Activated gamma-delta T cell treated with anti-CD3 and anti-CD28 coated beads, Interleukin-2, amount 50 U/mL, for 16 hours (primary cell): ENCODE data around the gene TGFBR2.

Source experiments
- DNase-seq: peaks from one replicate; pipeline ENCODE4 v3.0.0-alpha.2; 2020; ENCODE audit warnings: low read depth

Gene TGFBR2

GRCh38 chr3:30637310-30638219 lies 31.2 kb downstream of the TGFBR2 start:
- DNase-seq: no peak

DNA sequence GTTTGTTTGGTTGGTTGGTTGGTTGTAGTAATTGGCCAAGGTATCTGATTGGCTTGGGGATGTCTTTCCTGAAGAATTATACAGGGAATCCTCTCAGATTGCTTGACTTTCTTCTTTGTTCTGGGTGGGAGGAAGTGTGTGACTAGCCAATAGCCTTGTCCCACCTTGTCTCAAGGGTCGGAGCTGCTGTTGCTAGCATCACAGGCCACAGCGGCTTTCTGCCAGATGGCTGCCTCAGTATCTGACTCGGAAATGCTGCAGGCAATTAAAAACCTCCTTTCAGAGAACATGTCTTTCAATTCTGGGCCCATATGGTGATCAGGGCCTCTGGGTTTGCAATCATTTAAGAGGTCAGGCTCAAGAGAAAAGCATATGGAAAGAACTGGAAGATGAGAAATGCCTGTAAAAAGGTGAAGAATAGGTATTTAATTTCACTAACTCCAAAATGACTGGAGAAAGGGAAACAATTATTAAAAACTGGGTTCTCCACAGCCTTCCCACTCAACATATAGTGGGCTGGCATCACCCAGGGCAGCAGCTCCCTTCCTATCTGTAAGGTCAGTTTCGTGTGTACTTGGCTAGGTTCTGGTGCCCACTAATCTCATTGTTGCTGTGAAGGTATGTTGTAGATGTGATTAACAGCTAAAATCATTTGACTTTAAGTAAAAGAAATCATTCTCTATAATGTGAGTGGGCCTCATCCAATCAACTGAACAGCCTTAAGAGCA lies 32.4 kb downstream of the TGFBR2 start:
- DNase-seq: no peak

DNA sequence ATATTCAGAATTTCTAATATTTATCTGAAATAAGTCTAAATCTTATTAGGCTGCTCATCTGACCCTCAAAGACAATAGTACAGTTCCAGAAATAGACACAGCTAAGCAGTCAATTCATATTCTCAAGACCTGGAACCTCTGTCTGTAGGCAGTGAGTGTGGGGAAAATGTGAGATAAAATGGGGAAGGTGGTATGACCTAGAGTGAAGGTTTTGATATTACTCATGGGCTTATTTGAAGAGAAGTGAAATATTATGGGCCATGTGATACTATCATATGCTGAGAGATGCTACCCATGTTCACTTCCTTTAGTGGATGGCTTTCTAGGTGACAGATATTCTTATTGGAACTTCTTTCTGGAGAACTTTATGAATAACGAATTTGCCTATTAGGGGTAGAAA lies 33.5 kb downstream of the TGFBR2 start:
- DNase-seq: no peak

DNA sequence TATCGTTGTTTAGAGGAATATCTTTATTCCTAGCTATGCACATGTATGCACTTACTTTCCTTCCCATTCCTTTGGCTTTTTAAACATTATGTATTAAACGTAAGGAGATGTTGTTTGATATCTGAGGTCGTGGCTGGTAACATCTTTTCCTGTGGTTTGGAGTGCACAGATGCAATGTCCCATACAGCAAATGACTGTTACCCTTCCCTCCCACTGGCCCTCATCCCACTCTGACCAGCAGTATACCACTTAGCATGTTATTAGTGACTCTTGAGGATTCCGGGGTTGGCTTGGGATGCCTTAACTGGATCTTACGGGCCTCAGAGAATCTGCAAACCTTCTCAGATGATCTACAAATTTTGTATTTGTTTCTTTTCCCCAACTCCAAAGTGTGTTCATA lies 34.5 kb downstream of the TGFBR2 start:
- no peak for DNase-seq

DNA sequence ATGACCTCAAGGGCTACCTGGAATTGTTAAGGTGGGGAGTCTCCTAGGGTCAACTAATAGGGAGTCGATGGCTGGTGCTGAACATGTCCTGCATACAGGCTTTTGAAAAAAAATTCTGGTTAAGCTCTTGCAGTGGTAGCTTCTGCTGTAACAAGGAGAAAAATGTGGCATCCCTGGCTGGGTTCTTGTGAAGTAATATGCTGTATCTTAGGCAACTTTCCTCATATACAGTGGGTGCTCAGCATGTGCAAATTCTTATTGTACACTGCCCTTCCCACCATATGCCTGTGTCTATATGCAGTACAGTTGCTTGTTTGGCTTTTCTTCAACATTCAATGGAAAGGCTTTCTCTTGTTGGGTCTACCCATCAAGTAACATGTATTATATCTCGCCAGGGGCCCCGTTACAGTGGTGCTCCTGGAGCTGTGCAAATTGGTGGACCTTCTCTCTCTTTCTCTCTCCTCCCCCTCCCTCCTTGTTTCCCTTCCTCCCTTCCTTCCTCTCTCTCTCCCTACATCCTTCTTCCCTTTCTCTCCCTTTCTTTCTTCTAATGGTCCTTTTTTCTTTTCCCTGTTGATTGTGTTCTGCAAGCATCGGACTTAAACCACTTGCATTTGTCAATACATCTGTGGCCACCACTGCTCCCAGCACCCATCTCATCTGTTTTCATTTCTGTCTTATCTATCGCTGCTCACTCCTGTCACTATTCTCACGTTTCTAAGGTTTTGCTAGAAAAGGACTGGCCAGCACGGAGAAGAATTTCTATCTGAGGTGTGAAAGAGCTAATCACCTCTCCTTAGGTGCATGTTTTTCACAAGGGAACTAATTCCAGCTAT lies 35.2 kb downstream of the TGFBR2 start:
- DNase-seq: no peak

GRCh38 chr3:30642849-30643361 lies 36.5 kb downstream of the TGFBR2 start:
- DNase-seq: no peak

DNA sequence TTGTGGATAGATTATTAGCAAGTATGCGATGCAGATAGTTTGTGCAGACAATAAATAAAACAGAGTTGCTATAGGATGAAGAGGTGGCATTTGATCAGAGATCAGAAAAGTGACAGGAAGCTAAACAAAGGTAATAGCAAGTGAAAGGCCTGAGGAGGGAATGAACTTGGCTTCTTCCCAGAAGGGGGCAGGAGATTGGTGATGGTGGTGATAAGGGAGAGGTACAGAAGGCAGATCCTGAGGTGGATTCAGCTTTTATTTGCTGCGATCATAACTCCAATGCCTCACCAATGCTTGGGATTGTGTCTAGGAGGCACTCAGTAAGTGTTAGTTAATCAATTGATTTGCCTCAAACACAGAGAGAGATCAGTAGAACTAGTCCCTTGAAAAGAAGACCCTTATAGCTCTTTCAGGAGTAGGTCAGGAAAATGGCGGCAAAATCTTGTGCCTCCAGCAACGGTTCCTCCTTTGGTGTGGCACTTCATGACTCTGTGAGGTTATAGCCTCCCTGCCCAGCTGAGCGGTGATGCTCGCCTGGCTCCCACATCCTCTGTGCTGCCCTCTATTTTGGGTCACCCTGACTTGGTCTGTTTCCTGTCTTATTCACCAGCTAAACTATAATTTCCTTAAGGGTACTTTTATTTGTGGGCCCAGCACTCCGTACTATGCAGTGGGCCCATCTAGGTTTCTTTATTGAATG lies 37.5 kb downstream of the TGFBR2 start:
- DNase-seq: no peak

DNA sequence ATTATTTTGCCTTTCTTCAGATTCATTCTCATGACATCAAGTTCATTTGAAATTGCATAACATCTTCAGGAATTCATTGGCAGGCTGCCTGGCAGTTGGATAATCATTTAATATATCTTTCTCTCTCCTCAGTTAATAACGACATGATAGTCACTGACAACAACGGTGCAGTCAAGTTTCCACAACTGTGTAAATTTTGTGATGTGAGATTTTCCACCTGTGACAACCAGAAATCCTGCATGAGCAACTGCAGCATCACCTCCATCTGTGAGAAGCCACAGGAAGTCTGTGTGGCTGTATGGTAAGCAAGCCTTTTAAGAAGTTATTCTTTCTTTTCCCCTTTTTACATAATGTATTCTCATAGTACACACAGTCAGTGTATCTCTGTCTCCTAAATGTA lies 38.2 kb downstream of the TGFBR2 start:
- no peak for DNase-seq

DNA sequence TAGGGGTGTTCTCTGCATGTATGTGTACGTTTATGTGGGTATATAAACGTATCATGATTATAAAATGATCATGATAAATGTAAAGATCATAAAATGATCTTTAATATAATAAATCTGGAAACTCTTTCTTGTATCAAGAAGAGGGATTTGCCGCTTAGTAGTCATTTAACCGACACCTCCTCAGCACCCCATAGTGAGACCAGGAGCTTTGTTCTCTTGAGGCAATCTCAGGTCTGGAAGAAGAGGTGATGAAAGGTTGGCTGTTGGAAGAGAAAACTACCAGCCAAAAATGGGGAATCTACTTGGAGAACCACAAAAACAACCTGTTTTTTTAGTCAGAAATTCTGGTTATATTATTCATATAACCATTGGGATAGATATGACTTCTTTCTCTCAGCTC lies 38.7 kb downstream of the TGFBR2 start:
- DNase-seq: no peak

- DNase-seq: no peak
Measured at GRCh38 chr3:30646181-30646876, 39.9 kb downstream of the TGFBR2 start.

DNA sequence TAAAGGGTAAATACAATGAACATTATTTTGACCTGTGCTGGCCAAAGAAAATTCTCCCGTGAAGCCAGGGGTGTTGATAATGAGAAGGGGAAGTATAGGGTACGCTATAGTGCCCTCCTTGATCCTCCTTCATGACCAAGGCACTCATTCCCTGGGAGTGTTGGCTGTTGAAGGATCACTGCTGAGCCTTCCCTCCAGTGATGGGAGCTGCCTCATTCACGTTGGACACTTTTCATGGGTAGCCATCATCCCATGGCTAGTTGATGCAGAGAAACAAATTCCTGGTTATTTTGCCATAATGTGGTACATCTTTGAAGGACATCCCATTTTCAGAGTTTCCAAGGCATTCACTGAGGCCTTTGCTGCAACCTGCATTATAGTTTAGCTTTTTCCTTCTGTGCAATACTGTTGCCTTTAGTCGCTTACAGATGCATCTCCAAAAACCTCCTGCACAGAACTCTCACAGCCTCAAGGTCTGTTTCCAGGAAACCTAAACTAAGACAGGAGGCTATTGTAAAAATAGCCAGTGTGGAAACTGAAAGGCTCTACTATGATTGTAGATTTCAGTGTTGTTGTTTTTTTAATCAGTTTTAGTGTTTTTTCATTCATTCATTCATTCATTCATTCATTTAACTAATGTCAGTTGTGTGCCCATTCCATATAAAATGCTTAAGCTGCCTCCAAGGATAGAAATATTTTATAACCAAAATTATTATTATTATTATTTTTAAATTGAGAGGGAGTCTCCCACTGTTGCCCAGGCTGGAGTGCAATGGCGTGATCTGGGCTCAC lies 40.8 kb downstream of the TGFBR2 start:
- no peak for DNase-seq

DNA sequence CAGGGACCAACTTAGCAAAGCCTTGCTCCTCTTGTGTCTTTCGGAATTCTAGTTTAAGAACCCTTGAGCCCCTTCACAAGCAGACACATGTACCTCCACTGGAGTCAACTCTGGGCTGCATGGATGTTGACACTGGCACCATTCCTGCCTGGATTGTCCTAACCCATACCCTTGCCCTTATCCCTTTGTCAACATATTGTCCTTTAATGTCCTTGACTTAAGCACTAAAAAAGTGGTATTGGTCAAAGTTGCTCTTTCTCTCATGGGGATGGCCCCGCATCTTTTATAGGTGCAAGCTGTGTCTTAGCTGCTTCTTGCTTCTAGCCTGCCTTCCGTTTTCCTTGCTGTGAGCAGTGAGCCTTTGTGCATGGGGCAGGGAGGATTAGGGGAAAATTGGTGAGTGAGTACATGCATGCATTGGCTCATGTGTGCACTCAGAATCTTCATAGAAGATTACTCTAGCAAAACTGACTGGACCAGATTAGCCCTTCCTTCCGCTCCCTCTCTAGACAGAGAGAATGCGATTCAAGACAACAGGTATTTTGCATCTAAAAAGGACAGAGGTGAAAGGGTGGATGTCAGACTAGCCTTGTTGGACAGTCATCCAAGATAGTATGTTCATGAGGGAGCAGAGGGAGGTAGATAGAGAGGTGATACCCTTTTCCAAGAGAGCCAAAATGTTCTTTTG lies 42.4 kb downstream of the TGFBR2 start:
- DNase-seq: no peak

- no peak for DNase-seq
Measured at GRCh38 chr3:30649572-30650318, 43.3 kb downstream of the TGFBR2 start.

- DNase-seq: no peak
Measured at GRCh38 chr3:30650348-30650995, 44.1 kb downstream of the TGFBR2 start.

GRCh38 chr3:30654269-30654668 lies 47.9 kb downstream of the TGFBR2 start:
- DNase-seq: no peak

- no peak for DNase-seq
Measured at GRCh38 chr3:30655187-30655812, 48.9 kb downstream of the TGFBR2 start.

- DNase-seq: no peak
Measured at GRCh38 chr3:30656624-30657141, 50.3 kb downstream of the TGFBR2 start.

- no peak for DNase-seq
Measured at GRCh38 chr3:30657914-30658313, 51.5 kb downstream of the TGFBR2 start.
